A673 (cell line): ENCODE results near the gene RBFOX2. TPM values are rescaled to one million over a fixed set of nuclear protein-coding genes. Genes with fewer than 3 reads are reported as not detected.
A peak's percentile ranks its signal among the peaks of the same experiment; 100 is the strongest.

ENCODE experiments used
- BruUV-seq: library from RNA; stranded (reverse); fragments of 400-500 nt; replicated peaks from 2 replicates; lab custom pipeline; 2021; lab: Mats Ljungman, UMichigan
- CTCF ChIA-PET: fragments of 300-600 bp; sonication (Branson Sonifier 250); formaldehyde crosslinking; loops from one replicate; lab custom pipeline; 2022; ENCODE audit warnings: antibody characterized with exemption; lab: Charles Lee
- POLR2A ChIA-PET: fragments of 300-600 bp; sonication (Branson Sonifier 250); formaldehyde crosslinking; loops from one replicate; lab custom pipeline; 2022; ENCODE audit warnings: antibody characterized with exemption; ENCODE audit not compliant: low non-redundant PET; lab: Charles Lee
- DNase-seq: peaks from one replicate; pipeline ENCODE4 v3.0.0-alpha.2; 2015; ENCODE audit warnings: low spot score
- H3K27ac ChIP-seq: fragments of 200-600 bp; sonication (generic); 2 replicates; pipeline ENCODE4 v1.5.1; 2016; ENCODE audit warnings: mixed run types, low read depth, mild to moderate bottlenecking, mixed read lengths, antibody characterized with exemption, low read length; ENCODE audit not compliant: poor library complexity, severe bottlenecking
- H3K27me3 ChIP-seq: fragments of 200-600 bp; sonication (generic); replicated peaks from 2 replicates; pipeline ENCODE4 v1.6.1; 2017; ENCODE audit warnings: mixed run types, low read depth, mild to moderate bottlenecking, mixed read lengths, antibody characterized with exemption, low read length; ENCODE audit not compliant: insufficient read depth, poor library complexity
- H3K36me3 ChIP-seq: fragments of 200-600 bp; sonication (generic); 2 replicates; pipeline ENCODE4 v1.6.1; 2016; ENCODE audit warnings: mixed run types, mild to moderate bottlenecking, mixed read lengths, antibody characterized with exemption, low read length; ENCODE audit not compliant: insufficient read depth, poor library complexity, severe bottlenecking
- H3K4me1 ChIP-seq: fragments of 200-600 bp; sonication (generic); 2 replicates; pipeline ENCODE4 v1.6.1; 2017; ENCODE audit warnings: mixed run types, mild to moderate bottlenecking, mixed read lengths, antibody characterized with exemption, low read length; ENCODE audit not compliant: insufficient read depth, poor library complexity, severe bottlenecking
- H3K4me3 ChIP-seq: fragments of 200-600 bp; sonication (generic); 2 replicates; pipeline ENCODE4 v1.5.1; 2016; ENCODE audit warnings: low read depth, mixed run types, mild to moderate bottlenecking, mixed read lengths, low read length; ENCODE audit not compliant: poor library complexity, severe bottlenecking
- H3K9me3 ChIP-seq: fragments of 200-600 bp; sonication (generic); 2 replicates; pipeline ENCODE4 v1.6.1; 2016; ENCODE audit warnings: mixed run types, low read depth, mild to moderate bottlenecking, mixed read lengths, antibody characterized with exemption, low read length; ENCODE audit not compliant: poor library complexity, severe bottlenecking
- EZH2 ChIP-seq: fragments of 200-600 bp; sonication (generic); IDR thresholded peaks from 2 replicates; pipeline ENCODE4 v1.6.1; 2017; ENCODE audit warnings: borderline replicate concordance, low read depth, mild to moderate bottlenecking, mixed read lengths, antibody characterized with exemption, low read length; ENCODE audit not compliant: poor library complexity, severe bottlenecking
- intact Hi-C: fragments of 100-400 bp; cut with micrococcal nuclease; formaldehyde crosslinking; loops from one replicate; pipeline ENCODE4 v1.10.0; 2022; ENCODE audit not compliant: unreplicated experiment
- total RNA-seq: library from RNA; stranded (reverse); gene quantifications from 2 replicates; pipeline ENCODE4 v1.2.3, GENCODE V29; 2021
- TF ChIP-seq, protein P1 (sequence below): fragments of 300-800, 200-600 bp; sonication (generic); conservative IDR thresholded peaks from 2 replicates; pipeline ENCODE4 v1.5.1; 2017; ENCODE audit warnings: low read depth, mild to moderate bottlenecking, antibody characterized with exemption, low read length, moderate library complexity, mixed read lengths

The RBFOX2 gene
- total RNA-seq, 1 experiment from 2014 or later = 142 TPM

DNA sequence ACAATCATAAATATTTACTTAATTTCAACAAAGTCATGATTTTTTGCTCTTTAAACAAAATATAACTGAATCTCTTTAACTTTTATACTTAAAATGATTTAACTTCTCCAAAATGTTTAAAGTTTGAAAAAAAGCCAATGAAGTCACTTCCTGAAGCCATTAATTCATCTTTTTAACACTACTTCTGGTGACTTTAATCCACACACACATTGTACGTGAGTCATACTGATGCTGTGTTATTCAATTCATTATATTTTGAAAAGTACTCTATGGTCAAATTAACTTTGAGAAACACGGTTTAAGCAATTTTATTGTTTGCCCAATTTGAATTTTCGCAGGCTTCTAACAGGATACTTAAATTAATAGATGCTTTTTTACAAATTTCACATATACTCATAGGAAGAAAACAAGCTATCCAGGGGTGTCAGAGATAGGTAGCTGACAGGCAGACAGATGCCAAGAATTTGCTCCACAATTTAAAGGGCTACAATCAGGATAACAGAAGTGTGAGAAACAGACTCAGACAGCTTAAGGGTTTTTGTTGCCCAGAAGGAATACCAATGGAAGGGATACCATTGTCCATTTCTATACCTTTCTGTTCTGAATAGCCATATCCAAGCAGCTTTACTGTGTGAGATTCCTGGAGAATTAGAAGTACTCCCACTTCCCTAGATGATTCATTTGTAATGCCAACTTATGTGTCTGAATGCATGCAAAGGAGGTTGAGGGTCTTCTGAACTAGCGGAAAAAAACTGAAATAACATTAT is 118.4 kb downstream of the RBFOX2 start:
- ChIA-PET CTCF (no interaction called here), POLR2A (no interaction called here)
- TF ChIP-seq, protein P1, sequence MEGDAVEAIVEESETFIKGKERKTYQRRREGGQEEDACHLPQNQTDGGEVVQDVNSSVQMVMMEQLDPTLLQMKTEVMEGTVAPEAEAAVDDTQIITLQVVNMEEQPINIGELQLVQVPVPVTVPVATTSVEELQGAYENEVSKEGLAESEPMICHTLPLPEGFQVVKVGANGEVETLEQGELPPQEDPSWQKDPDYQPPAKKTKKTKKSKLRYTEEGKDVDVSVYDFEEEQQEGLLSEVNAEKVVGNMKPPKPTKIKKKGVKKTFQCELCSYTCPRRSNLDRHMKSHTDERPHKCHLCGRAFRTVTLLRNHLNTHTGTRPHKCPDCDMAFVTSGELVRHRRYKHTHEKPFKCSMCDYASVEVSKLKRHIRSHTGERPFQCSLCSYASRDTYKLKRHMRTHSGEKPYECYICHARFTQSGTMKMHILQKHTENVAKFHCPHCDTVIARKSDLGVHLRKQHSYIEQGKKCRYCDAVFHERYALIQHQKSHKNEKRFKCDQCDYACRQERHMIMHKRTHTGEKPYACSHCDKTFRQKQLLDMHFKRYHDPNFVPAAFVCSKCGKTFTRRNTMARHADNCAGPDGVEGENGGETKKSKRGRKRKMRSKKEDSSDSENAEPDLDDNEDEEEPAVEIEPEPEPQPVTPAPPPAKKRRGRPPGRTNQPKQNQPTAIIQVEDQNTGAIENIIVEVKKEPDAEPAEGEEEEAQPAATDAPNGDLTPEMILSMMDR = no peak
- no peak for TF ChIP-seq EZH2
- Histone ChIP-seq H3K9me3 (no peaks in the 10 kb centered on the region), H3K4me3 (no peak overlapping the region), H3K36me3 (no peaks in the 10 kb centered on the region), H3K4me1 (peaks cover 46% of the 10 kb centered on the region), H3K27me3 (no peaks in the 10 kb centered on the region), H3K27ac (peak overlapping the region; percentile 37)
- no TSS peak for BruUV-seq
- intact Hi-C loops = no loop called here
- peak; percentile 63 for DNase-seq

DNA sequence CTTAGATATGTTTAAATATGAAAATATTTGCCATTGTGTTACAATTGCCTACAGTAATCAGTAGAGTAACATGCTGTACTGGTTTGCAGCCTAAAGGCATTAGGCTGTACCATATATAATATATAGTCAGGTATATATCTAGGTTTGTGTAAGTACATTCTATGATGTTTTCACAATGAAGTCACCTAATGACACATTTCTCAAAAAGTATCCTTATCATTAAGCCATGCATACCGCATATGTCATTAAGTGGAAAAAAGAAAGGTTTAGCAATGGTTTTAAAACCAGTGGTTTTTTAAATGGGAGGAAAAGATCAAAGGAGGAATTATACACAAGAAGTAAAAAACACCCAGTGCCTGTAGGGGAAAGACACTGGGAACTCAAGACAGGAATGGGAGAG is 122.7 kb downstream of the RBFOX2 start:
- Histone ChIP-seq H3K4me1 (peaks cover 36% of the 10 kb centered on the region), H3K4me3 (no peak overlapping the region), H3K27me3 (no peaks in the 10 kb centered on the region), H3K27ac (no peak overlapping the region), H3K9me3 (no peaks in the 10 kb centered on the region), H3K36me3 (no peaks in the 10 kb centered on the region)
- intact Hi-C loops = no loop called here
- TF ChIP-seq, protein P1 = no peak
- TF ChIP-seq EZH2 = no peak
- BruUV-seq = no TSS peak
- POLR2A ChIA-PET = no interaction called here
- DNase-seq = no peak
- CTCF ChIA-PET = no interaction called here

- H3K36me3 ChIP-seq = no peaks in the 10 kb centered on the region
- ChIA-PET POLR2A (interaction anchor here (1.0 kb wide), 1 partner anchor 11 kb away, joined by 3 read pairs; no protein-coding TSS in a partner anchor), CTCF (no interaction called here)
- H3K27ac ChIP-seq = no peak overlapping the region
- BruUV-seq = no TSS peak
- H3K9me3 ChIP-seq = no peaks in the 10 kb centered on the region
- H3K27me3 ChIP-seq = no peaks in the 10 kb centered on the region
- peaks cover 36% of the 10 kb centered on the region for H3K4me1 ChIP-seq
- intact Hi-C loops = no loop called here
- DNase-seq = no peak
- TF ChIP-seq, protein P1 = no peak
- H3K4me3 ChIP-seq = no peak overlapping the region
Observed at GRCh38 chr22:35904752-35905151, 123.9 kb downstream of the RBFOX2 start.
